CD14-positive monocyte (primary cell): ENCODE results near the gene MYL6B. TPM values are rescaled to one million over a fixed set of nuclear protein-coding genes. Genes with fewer than 3 reads are reported as not detected.

ENCODE experiments used
- DNase-seq, 3 donors: peaks; one replicate each; pipeline ENCODE4 v3.0.0-alpha.2; 2011 to 2022
- H2AFZ ChIP-seq: 2 replicates; pipeline ENCODE4 v1.6.0; 2012; ENCODE audit warnings: mild to moderate bottlenecking, low read depth, low read length, inconsistent platforms; ENCODE audit not compliant: insufficient read depth, poor library complexity, severe bottlenecking
- H3K27ac ChIP-seq, 2 donors: 1 replicate in 1 of 2; 2 replicates in 1 of 2; pipeline ENCODE4 v1.5.1; 2012 to 2013; ENCODE audit warnings: low read length in 2 of 2, control low read depth in 1 of 2, inconsistent platforms in 1 of 2, low read depth in 1 of 2, mild to moderate bottlenecking in 1 of 2
- H3K27me3 ChIP-seq, 2 donors: one replicate each; pipeline versions ENCODE4 v1.6.0 to v1.6.1; 2011 to 2013; ENCODE audit warnings: low read length in 2 of 2; ENCODE audit not compliant: control insufficient read depth in 2 of 2, insufficient read depth in 2 of 2
- H3K36me3 ChIP-seq, 2 donors: replicated peaks in 1 of 2; 1 replicate in 1 of 2; 2 replicates in 1 of 2; pipeline versions ENCODE4 v1.5.1 to v1.6.1; 2012 to 2013; ENCODE audit warnings: low read length in 2 of 2, control low read depth in 1 of 2, inconsistent platforms in 1 of 2, mild to moderate bottlenecking in 1 of 2; ENCODE audit not compliant: insufficient read depth in 2 of 2, control insufficient read depth in 1 of 2
- H3K4me1 ChIP-seq, 2 donors: 1 replicate in 1 of 2; 2 replicates in 1 of 2; pipeline versions ENCODE4 v1.5.1 to v1.6.1; 2012 to 2013; ENCODE audit warnings: low read length in 2 of 2, control low read depth in 1 of 2, inconsistent platforms in 1 of 2, mild to moderate bottlenecking in 1 of 2, moderate library complexity in 1 of 2; ENCODE audit not compliant: insufficient read depth in 2 of 2, control insufficient read depth in 1 of 2
- H3K4me2 ChIP-seq: replicated peaks from 2 replicates; pipeline ENCODE3; 2012; ENCODE audit warnings: low read length, moderate library complexity, mild to moderate bottlenecking; ENCODE audit not compliant: poor library complexity, severe bottlenecking; ENCODE audit errors: extremely low read depth
- H3K4me3 ChIP-seq, 3 experiments: fragments of 200-600 bp in 1 of 3; sonication (generic) in 1 of 3; replicated peaks in 1 of 3; 1 replicate in 2 of 3; 2 replicates in 1 of 3; pipeline ENCODE4 v1.5.1; 2011 to 2013; ENCODE audit warnings: low read length in 3 of 3, mild to moderate bottlenecking in 3 of 3, control low read depth in 2 of 3, low read depth in 2 of 3, inconsistent platforms in 1 of 3, moderate library complexity in 1 of 3
- H3K79me2 ChIP-seq: 2 replicates; pipeline ENCODE4 v1.6.0; 2012; ENCODE audit warnings: mild to moderate bottlenecking, control low read depth, inconsistent platforms, low read length, moderate library complexity; ENCODE audit not compliant: insufficient read depth
- H3K9ac ChIP-seq: 2 replicates; pipeline ENCODE4 v1.6.0; 2017; ENCODE audit warnings: low read length, mild to moderate bottlenecking; ENCODE audit not compliant: insufficient read depth, poor library complexity, severe bottlenecking
- H3K9me3 ChIP-seq, 2 donors: replicated peaks in 1 of 2; 1 replicate in 1 of 2; 2 replicates in 1 of 2; pipeline versions ENCODE4 v1.5.1 to v1.6.1; 2012 to 2013; ENCODE audit warnings: low read length in 2 of 2, control low read depth in 1 of 2; ENCODE audit not compliant: control insufficient read depth in 1 of 2, insufficient read depth in 1 of 2
- H4K20me1 ChIP-seq: 2 replicates; pipeline ENCODE4 v1.6.0; 2012; ENCODE audit warnings: mild to moderate bottlenecking, low read length, control low read depth, moderate library complexity; ENCODE audit not compliant: insufficient read depth
- H3K27ac Mint-ChIP-seq, 7 donors: one replicate each; pipeline ENCODE4 v1.8.0; 2020; ENCODE audit warnings: mild to moderate bottlenecking in 7 of 7, mixed read lengths in 7 of 7, moderate library complexity in 6 of 7, inconsistent platforms in 2 of 7
- H3K27me3 Mint-ChIP-seq, 3 donors: one replicate each; pipeline ENCODE4 v1.8.0; 2021 to 2022; ENCODE audit warnings: low read depth in 3 of 3, mild to moderate bottlenecking in 3 of 3, mixed read lengths in 3 of 3, moderate library complexity in 3 of 3, inconsistent platforms in 1 of 3
- H3K36me3 Mint-ChIP-seq, 2 donors: one replicate each; pipeline ENCODE4 v1.8.0; 2020; ENCODE audit warnings: mixed read lengths in 2 of 2, inconsistent platforms in 1 of 2, mild to moderate bottlenecking in 1 of 2
- H3K4me1 Mint-ChIP-seq: one replicate; pipeline ENCODE4 v1.8.0; 2020; ENCODE audit warnings: mild to moderate bottlenecking, mixed read lengths
- H3K4me3 Mint-ChIP-seq, 2 donors: one replicate each; pipeline ENCODE4 v1.8.0; 2020; ENCODE audit warnings: mild to moderate bottlenecking in 2 of 2, mixed read lengths in 2 of 2, moderate library complexity in 1 of 2
- H3K9me3 Mint-ChIP-seq, 7 donors: one replicate each; pipeline ENCODE4 v1.8.0; 2020 to 2022; ENCODE audit warnings: mixed read lengths in 7 of 7, mild to moderate bottlenecking in 6 of 7, moderate library complexity in 6 of 7, inconsistent platforms in 2 of 7
- CTCF ChIP-seq: fragments of 200-600 bp; IDR thresholded peaks from one replicate; pipeline ENCODE4 v1.8.0; 2022; ENCODE audit warnings: antibody characterized with exemption, mild to moderate bottlenecking
- WGBS: methylation state at CpG from one replicate; pipeline ENCODE4 v1.1.5; 2013; ENCODE audit warnings: missing lambda C conversion rate; ENCODE audit not compliant: insufficient coverage; 5-methylcytosine and 5-hydroxymethylcytosine counted together
- intact Hi-C, 2 donors: fragments of 100-400 bp; cut with micrococcal nuclease; formaldehyde crosslinking; loops; one replicate each; pipeline versions ENCODE4 v1.15.0 to v1.15.1; 2023
- polyA plus RNA-seq, 3 donors: library from polyadenylated mRNA; depleted of rRNA in 1 of 3; unstranded in 2 of 3; stranded (reverse) in 1 of 3; fragments of 300-500 nt in 2 of 3; fragments of >200 nt in 1 of 3; fragmentation: Illumina TruSeq in 2 of 3; gene quantifications; 1 replicate in 2 of 3; 2 replicates in 1 of 3; pipeline ENCODE4 v1.2.3, GENCODE V29; 2012 to 2021

MYL6B gene
- polyA plus RNA-seq, 3 donors, result 2.7 to 4.3 (median 4.1) TPM

GRCh38 chr12:56188778-56189098, 36.4 kb downstream of the MYL6B start:
- H3K36me3 Mint-ChIP-seq, result peaks cover 23 to 32% of the 10 kb centered on the region in 2 donors
- peaks cover 47% of the 10 kb centered on the region for H3K79me2 ChIP-seq
- H3K4me2 ChIP-seq, result peak overlapping the region; percentile 96
- TF ChIP-seq CTCF, result no peak
- DNase-seq, result no peak
- peak overlapping the region; percentile 52 to 72 for H3K27ac ChIP-seq
- peaks cover 43% of the 10 kb centered on the region for H3K4me1 Mint-ChIP-seq
- no peaks in the 10 kb centered on the region for H3K9me3 ChIP-seq
- H2AFZ ChIP-seq, result peak overlapping the region; percentile 92
- H3K27me3 ChIP-seq, result no peaks in the 10 kb centered on the region
- H3K4me3 Mint-ChIP-seq, result peak overlapping the region; percentile 80 to 94
- H3K27me3 Mint-ChIP-seq, result no peaks in the 10 kb centered on the region
- peak overlapping the region; percentile 73 for H3K9ac ChIP-seq
- H3K4me1 ChIP-seq, result peaks cover 34 to 37% of the 10 kb centered on the region in 2 donors
- intact Hi-C loops, result loop anchor here (2.0 to 5.0 kb wide), 5 partner anchors 30 to 70 kb away; partner anchors contain the start of genes MYL6 (in 1 of the 2), NABP2 (in 1 of the 2), RNF41 (in 1 of the 2) and ZC3H10 (in 1 of the 2)
- H3K9me3 Mint-ChIP-seq, result no peaks in the 10 kb centered on the region
- peaks cover 9% of the 10 kb centered on the region for H4K20me1 ChIP-seq
- peak overlapping the region in 6 of 7 donors; percentile 73 to 91 (median 86) for H3K27ac Mint-ChIP-seq
- peak overlapping the region; percentile 63 to 88 (median 83) for H3K4me3 ChIP-seq
- H3K36me3 ChIP-seq, result peaks cover 19 to 32% of the 10 kb centered on the region in 2 donors
- 0% methylated on average over 11 of the region's 17 CpGs for WGBS

- peak within 1 kb of the TSS; percentile 87 to 96 (median 92) for H3K27ac Mint-ChIP-seq
- peaks cover 34 to 37% of the 10 kb centered on the region in 2 donors for H3K4me1 ChIP-seq
Measured at GRCh38 chr12:56189099-56189917, 36.9 kb downstream of the MYL6B start, which contains the start of gene SMARCC2. Gene SMARCC2, minus strand, starts transcription at chr12:56189483. Its CDS starts 22 bp downstream, at chr12:56189461.

More at GRCh38 chr12:56189099-56189917, 36.9 kb downstream of the MYL6B start, which contains the start of gene SMARCC2:
- Histone ChIP-seq H3K27ac (peak within 1 kb of the TSS; percentile 59 to 75), H3K36me3 (peaks cover 13 to 26% of the 10 kb centered on the region in 2 donors), H3K4me3 (peak within 1 kb of the TSS; percentile 63 to 88 (median 83)), H2AFZ (peak within 1 kb of the TSS; percentile 92), H3K79me2 (peaks cover 43% of the 10 kb centered on the region), H3K9ac (peak within 1 kb of the TSS; percentile 73), H3K27me3 (no peaks in the 10 kb centered on the region), H3K9me3 (no peaks in the 10 kb centered on the region), H4K20me1 (peaks cover 9% of the 10 kb centered on the region), H3K4me2 (peak within 1 kb of the TSS; percentile 96)
- Mint-ChIP-seq H3K27me3 (no peaks in the 10 kb centered on the region), H3K4me1 (peaks cover 43% of the 10 kb centered on the region), H3K4me3 (peak within 1 kb of the TSS; percentile 95 to 96), H3K36me3 (peaks cover 18 to 26% of the 10 kb centered on the region in 2 donors), H3K9me3 (no peaks in the 10 kb centered on the region)
- TF ChIP-seq CTCF, result peak; percentile 77
- intact Hi-C loops, result loop anchor here (2.0 to 5.0 kb wide), 5 partner anchors 31 to 71 kb away; partner anchors contain the start of genes MYL6 (in 1 of the 2), NABP2 (in 1 of the 2), RNF41 (in 1 of the 2) and ZC3H10 (in 1 of the 2)
- WGBS, result under 1% methylated on average over 87 of the region's 93 CpGs
- DNase-seq, result peak; percentile 78 to 84 (median 84)
